ENCODE data around the gene HEXIM2.

DNA sequence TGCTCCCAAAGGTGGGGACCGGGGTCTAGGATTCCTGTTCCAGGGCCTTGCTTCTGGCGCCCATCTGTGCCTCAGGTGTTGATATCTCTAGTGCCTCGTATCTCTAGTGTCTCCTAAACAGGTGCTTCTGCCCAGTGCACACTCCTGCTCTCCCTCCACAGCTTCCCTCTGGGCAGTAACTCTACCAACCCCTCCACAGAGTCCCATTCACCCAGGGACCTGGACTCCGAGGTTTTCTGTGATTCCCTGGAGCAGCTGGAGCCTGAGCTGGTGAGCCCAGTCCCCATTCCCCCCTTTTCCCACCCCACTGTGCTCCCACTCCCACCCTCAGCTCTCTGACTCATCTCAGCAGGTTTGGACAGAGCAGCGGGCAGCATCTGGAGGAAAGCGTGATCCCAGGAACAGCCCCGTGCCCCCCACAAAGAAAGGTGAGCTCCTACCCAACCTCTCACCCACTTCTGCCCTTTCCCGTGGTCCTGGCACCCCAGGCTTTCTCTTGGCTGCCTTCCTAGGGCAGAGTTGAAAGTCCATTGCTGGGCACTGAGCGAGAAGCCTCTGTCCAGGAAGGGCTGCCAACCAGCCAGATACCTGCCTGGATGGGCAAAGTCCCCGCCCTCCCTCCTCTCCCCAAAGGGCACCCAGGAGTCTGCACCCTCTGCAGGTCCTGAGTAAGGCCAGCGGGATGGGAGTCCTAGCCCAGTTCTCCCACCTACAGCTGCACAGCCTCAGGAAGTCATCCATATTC, 23.9 kb upstream of the HEXIM2 start:
- TF ChIP-seq, protein P1, sequence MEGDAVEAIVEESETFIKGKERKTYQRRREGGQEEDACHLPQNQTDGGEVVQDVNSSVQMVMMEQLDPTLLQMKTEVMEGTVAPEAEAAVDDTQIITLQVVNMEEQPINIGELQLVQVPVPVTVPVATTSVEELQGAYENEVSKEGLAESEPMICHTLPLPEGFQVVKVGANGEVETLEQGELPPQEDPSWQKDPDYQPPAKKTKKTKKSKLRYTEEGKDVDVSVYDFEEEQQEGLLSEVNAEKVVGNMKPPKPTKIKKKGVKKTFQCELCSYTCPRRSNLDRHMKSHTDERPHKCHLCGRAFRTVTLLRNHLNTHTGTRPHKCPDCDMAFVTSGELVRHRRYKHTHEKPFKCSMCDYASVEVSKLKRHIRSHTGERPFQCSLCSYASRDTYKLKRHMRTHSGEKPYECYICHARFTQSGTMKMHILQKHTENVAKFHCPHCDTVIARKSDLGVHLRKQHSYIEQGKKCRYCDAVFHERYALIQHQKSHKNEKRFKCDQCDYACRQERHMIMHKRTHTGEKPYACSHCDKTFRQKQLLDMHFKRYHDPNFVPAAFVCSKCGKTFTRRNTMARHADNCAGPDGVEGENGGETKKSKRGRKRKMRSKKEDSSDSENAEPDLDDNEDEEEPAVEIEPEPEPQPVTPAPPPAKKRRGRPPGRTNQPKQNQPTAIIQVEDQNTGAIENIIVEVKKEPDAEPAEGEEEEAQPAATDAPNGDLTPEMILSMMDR (conservative IDR thresholded peaks at IDR 0.05; ENCODE audit: low read depth, low read length), result no peak
- TF ChIP-seq RAD21 (IDR thresholded peaks at IDR 0.05; ENCODE audit: low read length) (no peak), MXI1 (IDR thresholded peaks at IDR 0.05; ENCODE audit: borderline replicate concordance, low read depth, low read length) (no peak)

All from IMR-90 (cell line).